Hypothalamus (tissue), 51 donors: ENCODE data around the gene TMCO1.
"Not testable (repeated sequence)": the region's sequence is repeated elsewhere in the genome, so short reads cannot be mapped to it uniquely, and the experiment has no call there.

Experiments
- DNase-seq, 51 donors: peaks; one replicate each; lab custom pipeline; 2025; lab: John Stamatoyannopoulos, UW

The TMCO1 gene

GRCh38 chr1:165688046-165688445 is 80.6 kb downstream of the TMCO1 start:
- DNase-seq, result no peak

- DNase-seq, result no peak
These were observed 81.7 kb downstream of the TMCO1 start for GRCh38 chr1:165686971-165687433.

GRCh38 chr1:165686121-165686970 is 82.3 kb downstream of the TMCO1 start:
- no peak for DNase-seq

- no peak for DNase-seq
These were observed 84.7 kb downstream of the TMCO1 start for GRCh38 chr1:165683848-165684485.

GRCh38 chr1:165680773-165681172 is 87.9 kb downstream of the TMCO1 start:
- DNase-seq, result not testable (repeated sequence)

GRCh38 chr1:165680303-165680702 is 88.4 kb downstream of the TMCO1 start:
- DNase-seq, result no peak

GRCh38 chr1:165679282-165680036 is 89.2 kb downstream of the TMCO1 start:
- no peak for DNase-seq

- DNase-seq, result no peak
These were observed 90.2 kb downstream of the TMCO1 start for GRCh38 chr1:165678509-165678908.
